Stimulated activated CD4-positive, alpha-beta T cell treated with anti-CD3 and anti-CD28 coated beads, Interleukin-2, amount 100 ng/mL, for 48 hours (primary cell): ENCODE data around the gene MESD.

Experiments used
- DNase-seq, 2 donors: peaks; one replicate each; pipeline ENCODE4 v3.0.0-alpha.2; 2020

MESD gene

GRCh38 chr15:80989518-80990478, at the start of gene MESD:
TSS of gene MESD (minus strand) at chr15:80989819. CDS start at chr15:80989791, 28 bp downstream.
- peak; percentile 99 for DNase-seq

- no peak for DNase-seq
Measured at GRCh38 chr15:81038975-81039607, 49.5 kb upstream of the MESD start.

GRCh38 chr15:81037952-81038743, 48.5 kb upstream of the MESD start:
- DNase-seq, result no peak

- DNase-seq, result no peak
Measured at GRCh38 chr15:81033508-81033907, 43.9 kb upstream of the MESD start.

GRCh38 chr15:81032818-81033217, 43.2 kb upstream of the MESD start:
- DNase-seq, result no peak

GRCh38 chr15:81032355-81032754, 42.7 kb upstream of the MESD start:
- no peak for DNase-seq

- no peak for DNase-seq
Measured at GRCh38 chr15:81031203-81031602, 41.6 kb upstream of the MESD start.

GRCh38 chr15:81030301-81030750, 40.7 kb upstream of the MESD start:
- DNase-seq, result no peak

GRCh38 chr15:81029414-81030300, 40.0 kb upstream of the MESD start:
- no peak for DNase-seq

GRCh38 chr15:81026836-81027599, 37.4 kb upstream of the MESD start:
- DNase-seq, result no peak

- no peak for DNase-seq
Measured at GRCh38 chr15:81025721-81026370, 36.2 kb upstream of the MESD start.

GRCh38 chr15:81024936-81025335, 35.3 kb upstream of the MESD start:
- DNase-seq, result no peak

GRCh38 chr15:81024265-81024872, 34.8 kb upstream of the MESD start:
- no peak for DNase-seq

GRCh38 chr15:81023483-81024264, 34.1 kb upstream of the MESD start:
- DNase-seq, result peak in 1 of 2 donors; percentile 7

GRCh38 chr15:81021321-81021720, 31.7 kb upstream of the MESD start:
- no peak for DNase-seq

- DNase-seq, result no peak
Measured at GRCh38 chr15:81018197-81018596, 28.6 kb upstream of the MESD start.

GRCh38 chr15:81016489-81017068, 27.0 kb upstream of the MESD start:
- no peak for DNase-seq

GRCh38 chr15:81015621-81016488, 26.2 kb upstream of the MESD start:
- DNase-seq, result no peak
